ENCODE results near the gene HDAC4. TPM values are rescaled to one million over a fixed set of nuclear protein-coding genes. Genes with fewer than 3 reads are reported as not detected.

HDAC4 gene
- total and polyA plus RNA-seq, 2 of the 8 experiments (the other 6 are each of a cell fraction or from before 2014, with no cell fraction given): 15.4 to 31.5 TPM

GRCh38 chr2:239215988-239216613 is 184.7 kb downstream of the HDAC4 start (continued):
- TF ChIP-seq CHD7 (IDR thresholded peaks at IDR 0.05; ENCODE audit: insufficient replicate concordance, low read length) (no peak), MAFK (IDR thresholded peaks at IDR 0.05; ENCODE audit: low read depth, low read length) (no peak), USF2 (IDR thresholded peaks at IDR 0.05; ENCODE audit: low read length) (no peak), TAF7 (optimal IDR thresholded peaks at IDR 0.05; ENCODE audit: borderline replicate concordance, low read depth, low read length) (no peak), KDM5A (IDR thresholded peaks at IDR 0.05; ENCODE audit: low read length) (no peak)

All from H1 (cell line).